Epithelial cell of prostate (primary cell): ENCODE measurements around the gene HPD.

Experiments
- DNase-seq: peaks from one replicate; pipeline ENCODE4 v3.0.0-alpha.2; 2011; ENCODE audit warnings: low read depth, low spot score
- H3K27ac ChIP-seq: fragments of 450-650 bp; 2 replicates; pipeline ENCODE4 v1.5.1; 2017; ENCODE audit warnings: mild to moderate bottlenecking

HPD gene

DNA sequence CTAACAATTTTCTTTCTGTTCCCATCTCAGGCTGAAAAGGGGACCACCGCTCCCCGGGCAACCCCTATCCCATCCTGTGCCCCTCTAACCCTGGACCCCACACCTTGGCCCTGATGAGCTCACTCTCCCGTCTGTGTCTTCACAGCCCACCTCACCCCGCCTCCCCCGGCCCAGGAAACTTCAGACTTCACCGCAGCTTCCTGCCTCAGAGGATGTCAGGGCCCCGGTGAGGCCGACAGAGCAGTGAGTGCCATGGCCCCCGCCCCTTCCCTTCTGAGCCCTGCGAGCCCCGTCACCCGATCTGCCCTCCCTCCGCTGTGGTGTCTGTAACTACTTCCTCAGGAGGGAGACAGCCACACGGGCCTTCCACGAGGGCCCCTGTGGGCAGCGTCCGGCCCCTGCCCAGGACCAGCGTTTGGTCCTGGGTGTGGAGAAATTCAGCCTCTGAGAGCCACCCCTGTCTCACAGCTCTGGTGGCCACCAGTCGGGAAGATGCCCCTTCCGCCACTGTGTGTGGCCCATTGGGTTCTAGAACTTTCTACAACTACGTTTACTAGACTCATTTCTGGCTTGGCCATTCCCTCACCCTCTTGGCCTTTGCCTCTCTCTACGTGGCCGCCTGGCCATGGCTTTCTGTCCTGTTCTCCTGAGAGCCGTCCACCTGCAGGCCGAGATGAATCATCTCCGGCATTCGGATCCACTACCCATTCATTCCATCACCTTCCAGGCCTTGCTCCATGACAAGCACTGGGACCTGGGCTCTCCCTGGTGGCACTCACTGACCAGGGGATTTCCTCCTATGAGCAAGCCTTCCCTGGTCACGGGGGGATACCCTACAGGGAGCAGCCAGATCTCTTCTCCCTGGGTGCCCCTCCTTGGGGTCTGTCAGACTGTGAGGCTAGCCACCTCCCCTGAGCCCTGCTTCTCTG is 68.6 kb downstream of the HPD start:
- no peak overlapping the region for H3K27ac ChIP-seq
- no peak for DNase-seq
